Body of pancreas (tissue), 4 donors: Measurements from ENCODE around the gene KCNJ14. TPM values are rescaled to one million over a fixed set of nuclear protein-coding genes. Genes with fewer than 3 reads are reported as not detected.

ENCODE experiments used
- ATAC-seq: fragments of 150-250 bp; one replicate; pipeline ENCODE4 v1.9.1; 2016
- DNase-seq, 4 donors: peaks; one replicate each; pipeline ENCODE4 v3.0.0-alpha.2; 2019
- H3K27ac ChIP-seq, 4 donors: fragments of 200-600 bp; sonication (generic); 1 replicate in 3 of 4; 2 replicates in 1 of 4; pipeline versions ENCODE4 v1.5.1 to v1.6.1; 2016 to 2019; ENCODE audit warnings: mild to moderate bottlenecking in 1 of 4, mixed read lengths in 1 of 4, moderate library complexity in 1 of 4
- H3K27me3 ChIP-seq, 2 donors: fragments of 200-600 bp; sonication (generic); one replicate each; pipeline ENCODE4 v1.6.0; 2016; ENCODE audit warnings: mild to moderate bottlenecking in 1 of 2
- H3K36me3 ChIP-seq, 2 donors: fragments of 200-600 bp; sonication (generic); replicated peaks in 1 of 2; 2 replicates each; pipeline ENCODE4 v1.5.1; 2016; ENCODE audit warnings: low read depth in 2 of 2; ENCODE audit not compliant: insufficient read depth in 1 of 2
- H3K4me1 ChIP-seq: fragments of 200-600 bp; sonication (generic); one replicate; pipeline ENCODE4 v1.6.0; 2016
- H3K4me3 ChIP-seq, 2 donors: fragments of 200-600 bp; sonication (generic); 1 replicate in 1 of 2; 2 replicates in 1 of 2; pipeline ENCODE4 v1.5.1; 2016 to 2019
- H3K9me3 ChIP-seq, 3 donors: fragments of 200-600 bp; sonication (generic); 1 replicate in 2 of 3; 2 replicates in 1 of 3; pipeline ENCODE4 v1.5.1; 2016
- POLR2A ChIP-seq, 3 donors: fragments of 450-650 bp; IDR thresholded peaks; one replicate each; pipeline ENCODE4 v1.6.1; 2016; ENCODE audit warnings: antibody characterized with exemption in 3 of 3, mild to moderate bottlenecking in 2 of 3
- WGBS, 2 donors: methylation state at CpG; one replicate each; pipeline ENCODE4 v1.1.5; 2017; 5-methylcytosine and 5-hydroxymethylcytosine counted together
- intact Hi-C: fragments of 100-400 bp; cut with DNase I; formaldehyde crosslinking; loops from one replicate; pipeline ENCODE4 v1.15.1; 2023
- total RNA-seq, 2 donors: library from RNA; depleted of rRNA; stranded (reverse); fragments of >200 nt; gene quantifications; one replicate each; pipeline ENCODE4 v1.1.0, GENCODE V29; 2016
- TF ChIP-seq, protein P1 (sequence below), 7 experiments: fragments of 450-650 bp in 4 of 7; fragments of 200-600 bp in 3 of 7; sonication (generic) in 3 of 7; IDR thresholded peaks; one replicate each; pipeline ENCODE4 v1.5.1; 2016 to 2019; ENCODE audit warnings: antibody characterized with exemption in 7 of 7

KCNJ14 gene
- total RNA-seq, 2 donors from 2014 or later = 0.66 to 1.6 TPM

DNA sequence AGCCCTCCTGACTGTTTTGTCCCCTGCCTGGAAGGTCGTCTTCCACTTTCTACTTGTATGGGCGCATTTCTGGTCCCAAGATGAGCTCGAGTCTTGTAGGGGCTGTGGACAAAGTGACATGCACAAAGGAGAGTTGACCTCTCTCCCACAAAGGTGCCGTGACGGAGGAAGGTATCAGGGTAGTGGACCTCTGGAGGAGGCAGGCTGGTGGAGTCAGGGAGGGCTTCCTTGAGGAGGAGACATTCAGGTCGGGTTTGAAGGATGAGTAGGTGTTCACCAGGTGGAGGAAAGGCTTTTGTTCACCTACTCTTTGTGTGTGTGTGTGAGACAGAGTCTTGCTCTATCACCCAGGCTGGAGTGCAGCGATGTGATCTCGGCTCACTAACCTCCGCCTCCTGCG lies 15.5 kb downstream of the KCNJ14 start:
- intact Hi-C loops = no loop called here
- H3K9me3 ChIP-seq = no peaks in the 10 kb centered on the region
- TF ChIP-seq POLR2A (IDR thresholded peaks at IDR 0.05) = no peak
- TF ChIP-seq, protein P1, sequence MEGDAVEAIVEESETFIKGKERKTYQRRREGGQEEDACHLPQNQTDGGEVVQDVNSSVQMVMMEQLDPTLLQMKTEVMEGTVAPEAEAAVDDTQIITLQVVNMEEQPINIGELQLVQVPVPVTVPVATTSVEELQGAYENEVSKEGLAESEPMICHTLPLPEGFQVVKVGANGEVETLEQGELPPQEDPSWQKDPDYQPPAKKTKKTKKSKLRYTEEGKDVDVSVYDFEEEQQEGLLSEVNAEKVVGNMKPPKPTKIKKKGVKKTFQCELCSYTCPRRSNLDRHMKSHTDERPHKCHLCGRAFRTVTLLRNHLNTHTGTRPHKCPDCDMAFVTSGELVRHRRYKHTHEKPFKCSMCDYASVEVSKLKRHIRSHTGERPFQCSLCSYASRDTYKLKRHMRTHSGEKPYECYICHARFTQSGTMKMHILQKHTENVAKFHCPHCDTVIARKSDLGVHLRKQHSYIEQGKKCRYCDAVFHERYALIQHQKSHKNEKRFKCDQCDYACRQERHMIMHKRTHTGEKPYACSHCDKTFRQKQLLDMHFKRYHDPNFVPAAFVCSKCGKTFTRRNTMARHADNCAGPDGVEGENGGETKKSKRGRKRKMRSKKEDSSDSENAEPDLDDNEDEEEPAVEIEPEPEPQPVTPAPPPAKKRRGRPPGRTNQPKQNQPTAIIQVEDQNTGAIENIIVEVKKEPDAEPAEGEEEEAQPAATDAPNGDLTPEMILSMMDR (IDR thresholded peaks at IDR 0.05) = no peak
- H3K27me3 ChIP-seq = no peaks in the 10 kb centered on the region
- peaks cover 25% of the 10 kb centered on the region for H3K4me1 ChIP-seq
- H3K27ac ChIP-seq = no peak overlapping the region
- WGBS, 2 donors = 87 to 92% methylated on average over 9 to 10 of the region's 10 CpGs
- H3K36me3 ChIP-seq = peaks cover 8 to 21% of the 10 kb centered on the region in 2 donors
- H3K4me3 ChIP-seq = no peak overlapping the region
- DNase-seq (no peak), ATAC-seq (no peak)

- intact Hi-C loops = no loop called here
- Histone ChIP-seq H3K36me3 (peaks cover 8 to 26% of the 10 kb centered on the region in 2 donors), H3K9me3 (no peaks in the 10 kb centered on the region), H3K4me3 (no peak overlapping the region), H3K27me3 (no peaks in the 10 kb centered on the region), H3K4me1 (peaks cover 25% of the 10 kb centered on the region), H3K27ac (no peak overlapping the region)
- TF ChIP-seq, protein P1 (IDR thresholded peaks at IDR 0.05) = no peak
- no peak for TF ChIP-seq POLR2A (IDR thresholded peaks at IDR 0.05)
- no peak for DNase-seq
- ATAC-seq = no peak
- WGBS, 2 donors = 87 to 91% methylated on average over 4 of the region's 4 CpGs
Measured at GRCh38 chr19:48471836-48472235, 16.5 kb downstream of the KCNJ14 start.

DNA sequence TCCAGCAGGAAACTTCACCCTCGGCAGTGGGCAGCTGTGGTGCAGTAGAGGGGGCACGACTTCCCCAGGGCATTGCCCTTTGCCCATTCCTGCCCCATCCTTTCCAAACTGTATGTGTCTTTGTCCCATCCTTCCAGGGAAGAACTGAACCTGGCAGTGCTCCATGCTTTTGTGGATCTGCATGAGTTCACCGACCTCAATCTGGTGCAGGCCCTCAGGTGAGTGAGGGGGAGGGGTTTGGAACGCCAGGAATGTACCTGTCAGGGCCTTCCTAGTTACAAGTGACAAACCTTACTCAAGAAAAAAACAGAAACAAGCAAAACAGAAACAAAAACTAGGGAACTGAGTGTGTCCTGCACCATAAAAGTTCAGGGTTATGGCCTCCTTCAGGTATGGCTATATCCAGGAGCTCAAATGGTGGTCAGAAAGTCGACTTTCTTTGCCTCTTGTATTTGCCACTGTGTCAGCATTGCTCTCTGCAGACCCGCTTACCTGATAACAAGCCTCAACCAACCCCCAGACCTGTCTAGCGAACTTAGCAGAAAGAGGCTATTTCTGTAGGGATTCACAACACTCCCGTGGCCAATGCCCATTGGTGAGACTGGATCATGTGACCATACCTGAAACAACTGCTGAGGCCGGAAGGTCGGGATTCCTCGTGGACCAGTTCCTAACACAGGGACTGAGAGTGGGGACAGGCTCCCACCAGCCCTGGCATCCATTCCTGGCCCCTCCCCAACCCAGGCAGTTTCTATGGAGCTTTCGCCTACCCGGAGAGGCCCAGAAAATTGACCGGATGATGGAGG lies 18.0 kb downstream of the KCNJ14 start:
- intact Hi-C loops = no loop called here
- no peak overlapping the region for H3K4me3 ChIP-seq
- no peak for TF ChIP-seq POLR2A (IDR thresholded peaks at IDR 0.05)
- TF ChIP-seq, protein P1 (IDR thresholded peaks at IDR 0.05) = no peak
- peaks cover 23% of the 10 kb centered on the region for H3K4me1 ChIP-seq
- H3K27me3 ChIP-seq = no peaks in the 10 kb centered on the region
- no peaks in the 10 kb centered on the region for H3K9me3 ChIP-seq
- ATAC-seq (no peak), DNase-seq (peak in 2 of 4 donors; percentile 41 to 54)
- H3K27ac ChIP-seq = no peak overlapping the region
- H3K36me3 ChIP-seq = peaks cover 14 to 29% of the 10 kb centered on the region in 2 donors
- 74 to 86% methylated on average over 4 to 14 of the region's 14 CpGs for WGBS, 2 donors

- peaks cover 21% of the 10 kb centered on the region for H3K4me1 ChIP-seq
- H3K9me3 ChIP-seq = no peaks in the 10 kb centered on the region
- WGBS, 2 donors = 90% methylated on average over 11 to 15 of the region's 16 CpGs
- TF ChIP-seq, protein P1 (IDR thresholded peaks at IDR 0.05) = no peak
- TF ChIP-seq POLR2A (IDR thresholded peaks at IDR 0.05) = no peak
- H3K27me3 ChIP-seq = no peaks in the 10 kb centered on the region
- no peak overlapping the region for H3K4me3 ChIP-seq
- no peak overlapping the region for H3K27ac ChIP-seq
- intact Hi-C loops = no loop called here
- no peak for DNase-seq
- peaks cover 15 to 29% of the 10 kb centered on the region in 2 donors for H3K36me3 ChIP-seq
- no peak for ATAC-seq
Measured at GRCh38 chr19:48474084-48474592, 18.8 kb downstream of the KCNJ14 start.
